ENCODE data around the gene CD93.

DNA sequence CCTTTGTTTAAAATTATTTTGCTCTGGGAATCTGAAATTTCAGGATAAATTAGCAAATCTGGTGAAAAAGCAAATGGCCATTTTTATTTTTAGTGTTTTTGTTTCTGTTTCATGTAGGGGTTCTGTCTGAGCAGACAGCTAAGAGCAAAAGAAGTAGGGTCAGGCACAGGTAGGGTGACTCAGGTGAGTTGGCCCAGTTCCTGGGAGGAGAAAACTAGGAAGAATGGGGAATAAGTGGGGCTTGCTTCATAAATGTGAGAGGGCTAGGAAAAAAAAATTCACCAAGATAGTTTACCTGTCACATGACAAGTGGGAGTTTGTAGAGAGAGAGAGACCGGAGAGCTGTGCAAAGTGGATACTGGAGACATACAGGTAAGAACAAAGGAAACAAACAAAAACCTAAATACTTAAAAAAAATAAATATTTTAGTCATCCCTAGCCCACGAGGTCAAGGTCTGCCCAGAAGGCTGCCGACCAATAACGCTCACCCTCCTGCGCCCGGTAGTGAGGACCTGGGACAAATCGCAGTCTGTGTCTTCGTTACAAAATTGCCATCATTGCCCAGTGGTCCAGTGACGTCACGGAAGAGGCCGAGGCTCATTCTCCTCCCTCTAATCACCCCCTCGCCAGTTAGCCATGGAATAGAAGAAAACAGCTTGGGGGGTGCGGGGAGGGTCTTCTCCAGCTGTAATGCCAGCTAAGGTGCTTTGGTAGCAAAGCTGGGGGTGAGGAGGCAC, 39.0 kb downstream of the CD93 start:
- TF ChIP-seq CTCF (IDR thresholded peaks at IDR 0.05) (no peak), EP300 (IDR thresholded peaks at IDR 0.05) (no peak), POLR2AphosphoS5 (IDR thresholded peaks at IDR 0.05) (no peak)

Measured in esophagus muscularis mucosa (tissue), 4 donors.